ENCODE measurements around the gene ICOS. TPM values are rescaled to one million over a fixed set of nuclear protein-coding genes. Genes with fewer than 3 reads are reported as not detected.
"Not testable (repeated sequence)": the region's sequence is repeated elsewhere in the genome, so short reads cannot be mapped to it uniquely, and the experiment has no call there.

ICOS gene
- polyA plus RNA-seq, 2 donors = 0.04 to 0.12 TPM

GRCh38 chr2:203959265-203959664, 22.7 kb downstream of the ICOS start:
- H3K4me3 ChIP-seq (ENCODE audit: low read depth in 1 of 2, low read length in 2 of 2) = no peak overlapping the region
- no peaks in the 10 kb centered on the region for H3K4me1 ChIP-seq (ENCODE audit: control insufficient read depth in 2 of 2, insufficient read depth in 2 of 2, low read length in 1 of 2)
- H3K27ac ChIP-seq (ENCODE audit: low read depth in 2 of 2, low read length in 1 of 2) = no peak overlapping the region
- no peaks in the 10 kb centered on the region for H3K9me3 ChIP-seq (ENCODE audit: control insufficient read depth in 2 of 2, insufficient read depth in 1 of 2, low read depth in 1 of 2, low read length in 1 of 2)
- WGBS, 2 donors = 86% methylated on average over 4 of the region's 4 CpGs
- H3K36me3 ChIP-seq (ENCODE audit: control insufficient read depth in 2 of 2, insufficient read depth in 2 of 2, low read length in 1 of 2) = no peaks in the 10 kb centered on the region
- no peaks in the 10 kb centered on the region for H3K27me3 ChIP-seq (ENCODE audit: control insufficient read depth in 1 of 2, insufficient read depth in 2 of 2, low read length in 2 of 2)

- Histone ChIP-seq H3K9me3 (ENCODE audit: control insufficient read depth in 2 of 2, insufficient read depth in 1 of 2, low read depth in 1 of 2, low read length in 1 of 2) (no peaks in the 10 kb centered on the region), H3K27ac (ENCODE audit: low read depth in 2 of 2, low read length in 1 of 2) (no peak overlapping the region), H3K36me3 (ENCODE audit: control insufficient read depth in 2 of 2, insufficient read depth in 2 of 2, low read length in 1 of 2) (no peaks in the 10 kb centered on the region), H3K4me1 (ENCODE audit: control insufficient read depth in 2 of 2, insufficient read depth in 2 of 2, low read length in 1 of 2) (no peaks in the 10 kb centered on the region), H3K27me3 (ENCODE audit: control insufficient read depth in 1 of 2, insufficient read depth in 2 of 2, low read length in 2 of 2) (no peaks in the 10 kb centered on the region), H3K4me3 (ENCODE audit: low read depth in 1 of 2, low read length in 2 of 2) (no peak overlapping the region)
- 76 to 80% methylated on average over 4 of the region's 4 CpGs for WGBS, 2 donors
Observed at GRCh38 chr2:203959672-203960071, 23.1 kb downstream of the ICOS start.

- H3K4me3 ChIP-seq (ENCODE audit: low read depth in 1 of 2, low read length in 2 of 2) = no peak overlapping the region
- WGBS, 2 donors = 71 to 78% methylated on average over 2 of the region's 2 CpGs
- H3K4me1 ChIP-seq (ENCODE audit: control insufficient read depth in 2 of 2, insufficient read depth in 2 of 2, low read length in 1 of 2) = no peaks in the 10 kb centered on the region
- no peaks in the 10 kb centered on the region for H3K27me3 ChIP-seq (ENCODE audit: control insufficient read depth in 1 of 2, insufficient read depth in 2 of 2, low read length in 2 of 2)
- no peak overlapping the region for H3K27ac ChIP-seq (ENCODE audit: low read depth in 2 of 2, low read length in 1 of 2)
- H3K9me3 ChIP-seq (ENCODE audit: control insufficient read depth in 2 of 2, insufficient read depth in 1 of 2, low read depth in 1 of 2, low read length in 1 of 2) = no peaks in the 10 kb centered on the region
- H3K36me3 ChIP-seq (ENCODE audit: control insufficient read depth in 2 of 2, insufficient read depth in 2 of 2, low read length in 1 of 2) = no peaks in the 10 kb centered on the region
Observed at GRCh38 chr2:203960811-203961210, 24.2 kb downstream of the ICOS start.

GRCh38 chr2:203965190-203965589, 28.6 kb downstream of the ICOS start:
- H3K4me3 ChIP-seq (ENCODE audit: low read depth in 1 of 2, low read length in 2 of 2); H3K9me3 ChIP-seq (ENCODE audit: control insufficient read depth in 2 of 2, insufficient read depth in 1 of 2, low read depth in 1 of 2, low read length in 1 of 2); H3K27me3 ChIP-seq (ENCODE audit: control insufficient read depth in 1 of 2, insufficient read depth in 2 of 2, low read length in 2 of 2); H3K4me1 ChIP-seq (ENCODE audit: control insufficient read depth in 2 of 2, insufficient read depth in 2 of 2, low read length in 1 of 2); H3K36me3 ChIP-seq (ENCODE audit: control insufficient read depth in 2 of 2, insufficient read depth in 2 of 2, low read length in 1 of 2); H3K27ac ChIP-seq (ENCODE audit: low read depth in 2 of 2, low read length in 1 of 2): not testable (repeated sequence)
- WGBS, 2 donors = 77 to 79% methylated on average over 7 of the region's 7 CpGs

- H3K36me3 ChIP-seq (ENCODE audit: control insufficient read depth in 2 of 2, insufficient read depth in 2 of 2, low read length in 1 of 2) = no peaks in the 10 kb centered on the region
- 65 to 67% methylated on average over 5 of the region's 5 CpGs for WGBS, 2 donors
- H3K4me1 ChIP-seq (ENCODE audit: control insufficient read depth in 2 of 2, insufficient read depth in 2 of 2, low read length in 1 of 2) = no peaks in the 10 kb centered on the region
- no peaks in the 10 kb centered on the region for H3K27me3 ChIP-seq (ENCODE audit: control insufficient read depth in 1 of 2, insufficient read depth in 2 of 2, low read length in 2 of 2)
- no peaks in the 10 kb centered on the region for H3K9me3 ChIP-seq (ENCODE audit: control insufficient read depth in 2 of 2, insufficient read depth in 1 of 2, low read depth in 1 of 2, low read length in 1 of 2)
- no peak overlapping the region for H3K27ac ChIP-seq (ENCODE audit: low read depth in 2 of 2, low read length in 1 of 2)
- H3K4me3 ChIP-seq (ENCODE audit: low read depth in 1 of 2, low read length in 2 of 2) = no peak overlapping the region
Observed at GRCh38 chr2:203971251-203971650, 34.7 kb downstream of the ICOS start.

GRCh38 chr2:203972066-203972465, 35.5 kb downstream of the ICOS start:
- H3K4me3 ChIP-seq (ENCODE audit: low read depth in 1 of 2, low read length in 2 of 2) = no peak overlapping the region
- no peaks in the 10 kb centered on the region for H3K36me3 ChIP-seq (ENCODE audit: control insufficient read depth in 2 of 2, insufficient read depth in 2 of 2, low read length in 1 of 2)
- no peaks in the 10 kb centered on the region for H3K4me1 ChIP-seq (ENCODE audit: control insufficient read depth in 2 of 2, insufficient read depth in 2 of 2, low read length in 1 of 2)
- H3K9me3 ChIP-seq (ENCODE audit: control insufficient read depth in 2 of 2, insufficient read depth in 1 of 2, low read depth in 1 of 2, low read length in 1 of 2) = no peaks in the 10 kb centered on the region
- no peak overlapping the region for H3K27ac ChIP-seq (ENCODE audit: low read depth in 2 of 2, low read length in 1 of 2)
- no peaks in the 10 kb centered on the region for H3K27me3 ChIP-seq (ENCODE audit: control insufficient read depth in 1 of 2, insufficient read depth in 2 of 2, low read length in 2 of 2)

GRCh38 chr2:203973000-203973399, 36.4 kb downstream of the ICOS start:
- Histone ChIP-seq H3K4me1 (ENCODE audit: control insufficient read depth in 2 of 2, insufficient read depth in 2 of 2, low read length in 1 of 2) (no peaks in the 10 kb centered on the region), H3K4me3 (ENCODE audit: low read depth in 1 of 2, low read length in 2 of 2) (no peak overlapping the region), H3K9me3 (ENCODE audit: control insufficient read depth in 2 of 2, insufficient read depth in 1 of 2, low read depth in 1 of 2, low read length in 1 of 2) (no peaks in the 10 kb centered on the region), H3K36me3 (ENCODE audit: control insufficient read depth in 2 of 2, insufficient read depth in 2 of 2, low read length in 1 of 2) (no peaks in the 10 kb centered on the region), H3K27ac (ENCODE audit: low read depth in 2 of 2, low read length in 1 of 2) (no peak overlapping the region), H3K27me3 (ENCODE audit: control insufficient read depth in 1 of 2, insufficient read depth in 2 of 2, low read length in 2 of 2) (no peaks in the 10 kb centered on the region)
- WGBS, 2 donors = 95 to 98% methylated on average over 2 of the region's 2 CpGs

GRCh38 chr2:203973676-203974075, 37.1 kb downstream of the ICOS start:
- Histone ChIP-seq H3K4me3 (ENCODE audit: low read depth in 1 of 2, low read length in 2 of 2) (no peak overlapping the region), H3K4me1 (ENCODE audit: control insufficient read depth in 2 of 2, insufficient read depth in 2 of 2, low read length in 1 of 2) (no peaks in the 10 kb centered on the region), H3K27me3 (ENCODE audit: control insufficient read depth in 1 of 2, insufficient read depth in 2 of 2, low read length in 2 of 2) (no peaks in the 10 kb centered on the region), H3K9me3 (ENCODE audit: control insufficient read depth in 2 of 2, insufficient read depth in 1 of 2, low read depth in 1 of 2, low read length in 1 of 2) (no peaks in the 10 kb centered on the region), H3K36me3 (ENCODE audit: control insufficient read depth in 2 of 2, insufficient read depth in 2 of 2, low read length in 1 of 2) (no peaks in the 10 kb centered on the region), H3K27ac (ENCODE audit: low read depth in 2 of 2, low read length in 1 of 2) (no peak overlapping the region)
- 62 to 75% methylated on average over 3 of the region's 3 CpGs for WGBS, 2 donors

GRCh38 chr2:203975912-203976311, 39.3 kb downstream of the ICOS start:
- H3K27me3 ChIP-seq (ENCODE audit: control insufficient read depth in 1 of 2, insufficient read depth in 2 of 2, low read length in 2 of 2) = no peaks in the 10 kb centered on the region
- H3K4me3 ChIP-seq (ENCODE audit: low read depth in 1 of 2, low read length in 2 of 2) = no peak overlapping the region
- H3K27ac ChIP-seq (ENCODE audit: low read depth in 2 of 2, low read length in 1 of 2) = no peak overlapping the region
- no peaks in the 10 kb centered on the region for H3K4me1 ChIP-seq (ENCODE audit: control insufficient read depth in 2 of 2, insufficient read depth in 2 of 2, low read length in 1 of 2)
- H3K9me3 ChIP-seq (ENCODE audit: control insufficient read depth in 2 of 2, insufficient read depth in 1 of 2, low read depth in 1 of 2, low read length in 1 of 2) = no peaks in the 10 kb centered on the region
- 88 to 91% methylated on average over 2 of the region's 2 CpGs for WGBS, 2 donors
- H3K36me3 ChIP-seq (ENCODE audit: control insufficient read depth in 2 of 2, insufficient read depth in 2 of 2, low read length in 1 of 2) = no peaks in the 10 kb centered on the region

GRCh38 chr2:203982276-203982675, 45.7 kb downstream of the ICOS start:
- H3K9me3 ChIP-seq (ENCODE audit: control insufficient read depth in 2 of 2, insufficient read depth in 1 of 2, low read depth in 1 of 2, low read length in 1 of 2) = no peaks in the 10 kb centered on the region
- 77 to 85% methylated on average over 3 of the region's 3 CpGs for WGBS, 2 donors
- no peak overlapping the region for H3K27ac ChIP-seq (ENCODE audit: low read depth in 2 of 2, low read length in 1 of 2)
- no peak overlapping the region for H3K4me3 ChIP-seq (ENCODE audit: low read depth in 1 of 2, low read length in 2 of 2)
- no peaks in the 10 kb centered on the region for H3K27me3 ChIP-seq (ENCODE audit: control insufficient read depth in 1 of 2, insufficient read depth in 2 of 2, low read length in 2 of 2)
- H3K4me1 ChIP-seq (ENCODE audit: control insufficient read depth in 2 of 2, insufficient read depth in 2 of 2, low read length in 1 of 2) = no peaks in the 10 kb centered on the region
- no peaks in the 10 kb centered on the region for H3K36me3 ChIP-seq (ENCODE audit: control insufficient read depth in 2 of 2, insufficient read depth in 2 of 2, low read length in 1 of 2)
